Amniotic epithelial cell (primary cell): ENCODE data around the gene ERN1.

Experiments
- DNase-seq: peaks from one replicate; pipeline ENCODE4 v3.0.0-alpha.2; 2010; ENCODE audit warnings: low read depth

ERN1 gene

GRCh38 chr17:64157669-64158180, 27.8 kb upstream of the ERN1 start:
- DNase-seq: no peak

- no peak for DNase-seq
Measured at GRCh38 chr17:64156670-64157069, 26.7 kb upstream of the ERN1 start.

DNA sequence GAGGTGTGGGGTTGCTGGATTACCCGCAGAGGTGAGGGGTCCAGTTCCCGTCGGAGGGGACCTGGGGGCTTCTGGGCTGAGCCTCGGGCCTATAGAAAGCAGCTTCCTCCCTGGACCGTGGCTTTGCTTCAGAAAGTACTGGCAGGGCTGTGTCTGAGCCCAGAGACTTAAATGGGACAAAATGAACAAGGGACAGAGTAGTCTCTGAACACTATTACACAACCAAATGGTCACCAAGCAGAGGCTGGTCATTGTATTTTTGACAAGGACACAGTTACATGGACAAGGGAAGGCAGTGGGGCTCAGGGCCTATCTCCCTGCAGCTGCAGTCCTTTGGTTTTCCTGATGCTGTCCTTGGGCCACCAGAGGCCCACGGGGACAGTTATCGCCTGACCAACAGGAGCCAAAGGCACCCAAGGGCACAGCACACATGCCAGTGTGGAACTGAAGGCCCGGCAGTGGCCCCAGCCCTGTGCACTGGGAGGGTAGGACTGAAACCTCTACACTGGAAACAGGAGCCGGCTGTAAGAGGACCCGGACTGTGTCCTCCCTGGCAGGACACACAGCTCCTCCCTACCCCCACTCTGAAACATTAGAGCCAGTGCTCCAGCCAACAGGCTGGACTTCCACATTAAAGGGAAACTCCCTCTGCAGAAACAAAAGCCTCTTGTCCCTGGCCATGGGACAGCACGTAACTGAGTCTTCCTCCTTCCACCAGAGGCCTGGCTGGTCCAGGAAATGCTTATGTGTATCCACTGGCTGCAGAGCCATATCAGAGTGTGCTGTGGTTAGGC, 26.0 kb upstream of the ERN1 start:
- no peak for DNase-seq

DNA sequence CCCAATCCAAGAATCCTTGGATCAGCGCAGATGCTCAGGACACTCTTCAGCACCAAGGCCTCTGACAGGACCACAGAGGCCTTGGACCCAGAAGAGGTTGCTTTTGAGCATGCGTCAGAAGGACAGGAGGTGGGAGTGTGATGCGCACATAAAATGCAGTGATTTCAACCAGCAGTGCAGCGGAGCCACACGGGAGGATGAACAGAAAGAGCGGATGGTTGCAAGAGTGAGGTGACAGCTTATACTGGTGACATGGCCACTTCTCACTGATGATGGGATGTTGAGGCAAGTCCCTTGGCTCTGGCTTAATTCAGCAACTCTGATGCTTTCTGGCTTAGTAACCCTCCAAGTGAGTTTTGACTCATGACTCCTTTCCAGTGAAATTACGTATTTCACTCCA, 25.2 kb upstream of the ERN1 start:
- no peak for DNase-seq

DNA sequence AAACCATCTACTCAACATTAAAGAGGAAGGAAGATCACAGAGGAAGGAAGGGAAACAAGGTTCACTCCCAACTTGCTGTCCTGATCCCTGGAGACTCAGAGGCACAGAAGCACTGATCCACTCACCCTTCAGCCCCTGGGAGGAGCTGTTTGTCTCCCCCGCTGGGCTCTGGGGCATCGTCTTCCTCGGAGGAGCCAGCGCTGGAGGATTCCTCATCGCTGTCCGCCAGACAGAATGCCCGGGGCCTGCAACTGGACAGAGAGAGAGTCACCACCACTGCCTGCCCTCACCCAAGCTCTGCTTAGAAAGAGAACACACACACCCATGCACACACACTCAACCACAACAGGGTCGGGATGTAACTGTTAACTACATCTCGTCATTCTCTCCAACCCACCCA, 24.8 kb upstream of the ERN1 start:
- peak; percentile 21 for DNase-seq

DNA sequence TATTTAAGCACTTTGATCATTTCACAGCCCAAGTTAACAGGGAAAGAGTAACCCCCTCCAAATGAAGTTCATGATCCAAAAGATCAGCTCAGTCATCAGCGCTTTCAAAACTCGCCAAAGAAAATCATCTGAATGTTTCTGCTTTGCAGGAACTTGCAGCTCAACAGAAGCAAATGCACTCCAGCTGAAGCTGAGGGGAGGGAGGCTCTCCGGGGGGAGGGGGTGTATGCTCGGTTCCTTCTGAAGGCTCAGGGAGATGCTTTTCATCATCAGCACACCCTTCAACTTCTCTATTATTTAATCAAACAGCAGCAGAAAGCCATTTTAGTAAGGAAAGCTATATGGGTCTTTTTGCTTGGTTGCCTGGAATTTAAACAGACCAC, 24.4 kb upstream of the ERN1 start:
- DNase-seq: no peak

GRCh38 chr17:64153565-64154312, 23.8 kb upstream of the ERN1 start:
- DNase-seq: no peak

- DNase-seq: no peak
Measured at GRCh38 chr17:64152428-64153125, 22.6 kb upstream of the ERN1 start.

DNA sequence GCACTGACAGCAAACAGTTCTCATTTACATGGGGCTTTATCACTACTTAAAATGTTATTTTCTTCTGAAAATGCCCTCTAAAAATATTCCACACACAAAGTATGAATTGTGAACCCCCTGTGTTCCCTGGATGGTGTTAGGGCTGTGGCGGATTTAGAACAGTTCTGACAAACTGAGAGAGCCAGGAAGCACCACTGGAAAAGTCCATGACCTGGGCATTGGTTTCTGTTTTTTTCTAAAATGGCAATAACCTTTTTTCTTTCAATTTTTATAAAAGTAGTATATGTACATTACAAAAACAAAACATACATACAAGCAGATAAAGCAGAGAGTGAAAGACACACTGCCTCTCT, 21.0 kb upstream of the ERN1 start:
- DNase-seq: no peak

- DNase-seq: peak; percentile 68
Measured at GRCh38 chr17:64150237-64151015, 20.5 kb upstream of the ERN1 start.

DNA sequence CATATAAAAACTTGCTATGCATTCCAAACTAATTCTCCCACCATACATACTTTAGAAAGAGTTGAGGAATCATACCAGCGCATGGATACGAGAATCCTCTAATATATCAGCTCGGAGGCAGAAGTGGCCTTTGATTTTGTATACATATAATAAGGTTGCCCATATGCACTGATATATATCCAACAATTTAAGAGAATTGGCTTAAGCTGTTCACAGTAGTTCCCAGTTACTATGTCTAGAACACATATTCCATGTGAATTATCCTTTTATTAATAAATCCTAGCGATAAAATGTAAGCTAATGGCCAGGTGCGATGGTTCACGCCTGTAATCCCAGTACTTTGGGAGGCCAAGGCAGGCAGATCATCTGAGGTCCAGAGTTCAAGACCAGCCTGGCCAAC, 19.3 kb upstream of the ERN1 start:
- no peak for DNase-seq

DNA sequence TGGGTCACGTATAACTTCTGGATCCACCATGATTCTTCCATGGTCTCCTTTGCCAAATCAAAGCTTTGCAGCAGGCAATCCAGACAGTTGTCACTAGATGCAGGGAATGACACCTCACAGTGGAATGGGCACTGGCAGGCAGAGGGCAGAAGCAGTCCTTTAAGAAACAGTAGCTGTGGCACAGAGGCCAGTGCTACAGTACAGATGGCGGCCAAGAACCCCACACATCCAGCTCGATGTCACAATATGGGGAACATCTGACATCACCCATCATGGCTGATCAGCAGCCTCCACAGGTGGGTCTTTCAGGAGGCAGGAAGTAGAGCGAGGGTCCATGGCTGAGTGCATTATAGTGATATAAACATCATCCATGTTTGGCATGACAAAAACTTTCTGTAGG, 18.8 kb upstream of the ERN1 start:
- no peak for DNase-seq

- DNase-seq: no peak
Measured at GRCh38 chr17:64148017-64148631, 18.2 kb upstream of the ERN1 start.

- peak; percentile 73 for DNase-seq
Measured at GRCh38 chr17:64147110-64148016, 17.4 kb upstream of the ERN1 start.

DNA sequence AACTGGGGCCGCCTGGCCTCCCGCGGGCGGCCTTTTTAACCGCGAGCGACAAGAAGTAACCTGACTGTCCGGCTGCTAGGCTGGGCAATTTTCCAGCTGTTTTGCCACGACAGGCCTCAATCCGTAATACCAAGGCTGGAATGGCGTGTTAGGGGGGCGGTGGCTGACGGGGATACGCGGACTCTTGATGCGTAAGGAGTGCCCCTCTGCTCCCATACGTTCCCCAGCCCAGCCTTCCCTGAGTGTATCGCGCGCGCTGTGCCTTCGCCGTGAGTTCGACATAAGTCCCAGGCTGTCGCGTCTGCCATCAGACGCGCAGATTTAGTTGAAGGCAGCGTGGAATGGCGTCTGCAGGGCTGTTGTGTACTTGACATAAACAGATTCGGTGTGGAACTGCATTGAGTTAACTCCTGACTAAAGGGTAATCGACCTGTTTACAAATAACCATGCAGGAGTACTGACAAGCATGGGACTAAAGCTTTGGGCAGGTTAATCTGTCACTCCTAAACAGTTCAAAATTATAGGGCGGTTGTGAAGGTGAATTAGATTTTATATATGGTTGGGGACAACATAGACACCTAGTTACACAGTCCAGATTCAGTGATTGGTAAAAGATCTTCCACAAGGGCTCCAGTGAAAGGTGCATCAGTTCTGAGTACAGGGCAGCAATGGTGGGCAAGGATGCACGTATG, 16.6 kb upstream of the ERN1 start:
- DNase-seq: peak; percentile 68

- DNase-seq: peak; percentile 100
Measured at GRCh38 chr17:64145751-64146417, 15.9 kb upstream of the ERN1 start.

GRCh38 chr17:64145375-64145750, 15.4 kb upstream of the ERN1 start:
- no peak for DNase-seq

DNA sequence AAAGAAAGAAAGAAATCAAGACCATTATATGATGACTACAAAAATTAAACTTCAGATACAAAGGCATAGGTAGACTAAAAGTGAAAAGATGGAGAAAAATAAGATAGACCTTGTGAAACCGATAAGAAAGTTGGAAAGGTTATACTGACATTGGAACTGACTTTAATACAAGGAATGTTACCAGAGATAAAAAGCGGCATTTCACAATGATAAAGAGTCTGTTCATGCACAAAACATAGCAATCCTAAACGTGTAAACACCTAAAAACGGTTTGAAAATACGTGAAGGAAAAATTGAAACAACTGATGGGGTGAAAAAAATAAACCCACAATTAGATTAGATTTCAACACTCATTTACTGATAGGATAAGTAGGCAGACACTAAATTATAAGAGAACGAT, 9.6 kb upstream of the ERN1 start:
- DNase-seq: peak; percentile 68

DNA sequence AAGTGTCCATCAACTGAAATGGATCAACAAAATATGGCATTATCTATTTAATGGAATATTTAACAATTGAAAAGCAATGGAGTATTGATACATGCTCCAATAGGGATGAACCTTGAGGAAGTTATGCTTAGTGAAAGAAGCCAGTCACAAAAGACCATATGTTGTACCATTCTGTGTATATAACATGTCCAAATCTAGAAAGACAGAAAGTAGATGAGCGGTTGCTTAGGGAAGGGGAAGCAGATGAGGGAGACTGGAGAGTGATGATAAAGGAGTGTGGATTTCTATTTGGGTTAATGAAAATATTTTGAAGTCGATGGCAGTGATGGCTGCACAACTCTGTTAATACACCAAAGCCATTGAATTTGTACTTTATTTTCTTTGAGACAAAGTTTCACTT, 8.5 kb upstream of the ERN1 start:
- no peak for DNase-seq
